A673 (cell line): ENCODE measurements around the gene FAM131C.

Experiments used
- EZH2 ChIP-seq: fragments of 200-600 bp; sonication (generic); IDR thresholded peaks from 2 replicates; pipeline ENCODE4 v1.6.1; 2017; ENCODE audit warnings: borderline replicate concordance, low read depth, mild to moderate bottlenecking, mixed read lengths, antibody characterized with exemption, low read length; ENCODE audit not compliant: poor library complexity, severe bottlenecking
- TF ChIP-seq, protein P1 (sequence below): fragments of 300-800, 200-600 bp; sonication (generic); conservative IDR thresholded peaks from 2 replicates; pipeline ENCODE4 v1.5.1; 2017; ENCODE audit warnings: low read depth, mild to moderate bottlenecking, antibody characterized with exemption, low read length, moderate library complexity, mixed read lengths

DNA sequence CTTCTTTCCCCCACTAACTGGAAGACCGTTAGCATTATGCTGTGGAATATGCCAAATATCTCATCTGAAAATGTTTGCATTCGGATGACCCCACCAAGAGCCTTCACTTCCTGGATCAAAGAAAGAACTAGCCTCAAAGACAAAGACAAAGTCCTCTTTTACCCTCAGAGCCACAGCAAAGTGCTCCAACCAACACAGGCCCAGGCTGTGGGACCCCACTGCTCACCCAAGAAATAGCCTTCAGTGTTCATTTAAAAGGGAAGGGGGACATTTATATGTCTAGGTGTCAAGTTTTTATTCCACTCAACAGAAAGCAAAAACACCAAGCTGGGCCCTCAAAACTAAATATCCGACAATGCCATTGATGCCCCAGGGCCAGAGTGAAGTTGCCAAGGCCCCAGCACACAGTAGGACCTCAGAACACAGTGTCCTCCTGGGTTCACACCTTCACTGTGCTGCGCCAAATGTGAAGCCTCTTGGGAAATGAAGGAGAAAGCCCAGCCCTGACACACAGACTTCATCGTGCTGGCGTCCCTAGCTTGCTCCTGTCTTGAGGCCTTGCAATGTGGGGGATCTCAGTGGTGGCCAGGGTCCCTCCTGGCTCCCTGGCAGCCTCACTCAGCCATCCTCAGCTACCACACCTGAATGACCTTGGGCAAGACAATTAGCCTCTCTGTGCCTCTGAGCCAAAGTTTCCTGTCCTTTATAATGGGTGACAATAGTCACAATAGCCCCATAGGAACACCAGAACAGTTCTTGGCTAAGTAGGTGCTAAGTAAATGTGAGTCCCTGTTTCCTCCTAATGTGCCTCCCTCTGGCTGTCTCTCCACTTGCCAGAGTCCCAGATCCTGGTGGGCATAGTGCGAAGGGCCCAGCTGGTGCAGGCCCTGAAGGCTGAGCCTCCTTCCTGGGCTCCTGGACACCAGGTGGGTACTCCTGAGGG, 18.6 kb downstream of the FAM131C start:
- TF ChIP-seq, protein P1, sequence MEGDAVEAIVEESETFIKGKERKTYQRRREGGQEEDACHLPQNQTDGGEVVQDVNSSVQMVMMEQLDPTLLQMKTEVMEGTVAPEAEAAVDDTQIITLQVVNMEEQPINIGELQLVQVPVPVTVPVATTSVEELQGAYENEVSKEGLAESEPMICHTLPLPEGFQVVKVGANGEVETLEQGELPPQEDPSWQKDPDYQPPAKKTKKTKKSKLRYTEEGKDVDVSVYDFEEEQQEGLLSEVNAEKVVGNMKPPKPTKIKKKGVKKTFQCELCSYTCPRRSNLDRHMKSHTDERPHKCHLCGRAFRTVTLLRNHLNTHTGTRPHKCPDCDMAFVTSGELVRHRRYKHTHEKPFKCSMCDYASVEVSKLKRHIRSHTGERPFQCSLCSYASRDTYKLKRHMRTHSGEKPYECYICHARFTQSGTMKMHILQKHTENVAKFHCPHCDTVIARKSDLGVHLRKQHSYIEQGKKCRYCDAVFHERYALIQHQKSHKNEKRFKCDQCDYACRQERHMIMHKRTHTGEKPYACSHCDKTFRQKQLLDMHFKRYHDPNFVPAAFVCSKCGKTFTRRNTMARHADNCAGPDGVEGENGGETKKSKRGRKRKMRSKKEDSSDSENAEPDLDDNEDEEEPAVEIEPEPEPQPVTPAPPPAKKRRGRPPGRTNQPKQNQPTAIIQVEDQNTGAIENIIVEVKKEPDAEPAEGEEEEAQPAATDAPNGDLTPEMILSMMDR: no peak
- TF ChIP-seq EZH2: no peak
